IMR-90 (cell line): ENCODE measurements around the gene DHX34.

Experiments used
- BHLHE40 ChIP-seq: fragments of 150-350 bp; IDR thresholded peaks from 2 replicates; pipeline ENCODE4 v1.6.1; 2016; ENCODE audit warnings: mild to moderate bottlenecking, low read depth, low read length
- CTCF ChIP-seq: conservative IDR thresholded peaks from 2 replicates; pipeline ENCODE4 v1.5.1; 2012; ENCODE audit warnings: mild to moderate bottlenecking, low read depth, low read length, improper control_type of control experiment
- POLR2A ChIP-seq: IDR thresholded peaks from 2 replicates; pipeline ENCODE4 v1.6.1; 2012; ENCODE audit warnings: mild to moderate bottlenecking, low read depth, low read length
- SMC3 ChIP-seq: fragments of 150-350 bp; IDR thresholded peaks from 2 replicates; pipeline ENCODE4 v1.6.1; 2016; ENCODE audit warnings: low read depth, mild to moderate bottlenecking, antibody characterized with exemption, low read length, moderate library complexity

GRCh38 chr19:47356900-47357299 is 7.8 kb downstream of the DHX34 start:
- TF ChIP-seq CTCF: no peak
- no peak for TF ChIP-seq POLR2A
- TF ChIP-seq SMC3: no peak
- no peak for TF ChIP-seq BHLHE40
